IMR-90 (cell line): ENCODE data around the gene ARV1. TPM values are rescaled to one million over a fixed set of nuclear protein-coding genes. Genes with fewer than 3 reads are reported as not detected.

ENCODE experiments used
- ATAC-seq: fragments of 200-7000 bp; cut with Tn5 transposase; 2 replicates; pipeline ENCODE4 v1.9.1; 2020; ENCODE audit warnings: low read depth, mild to moderate bottlenecking, moderate library complexity
- BruUV-seq: library from RNA; stranded (reverse); fragments of 400-500 nt; replicated peaks from 2 replicates; lab custom pipeline; 2021; lab: Mats Ljungman, UMichigan
- CTCF ChIA-PET: fragments of 300-600 bp; formaldehyde crosslinking; extraction: SDS; loops from one replicate; lab custom pipeline; 2021; ENCODE audit warnings: antibody characterized with exemption; lab: Yijun Ruan, JAX
- POLR2A ChIA-PET: fragments of 300-600 bp; sonication (Branson Sonifier 250); formaldehyde crosslinking; loops from one replicate; lab custom pipeline; 2022; ENCODE audit warnings: antibody characterized with exemption; ENCODE audit not compliant: unreplicated experiment; lab: Charles Lee
- DNase-seq: peaks from one replicate; pipeline ENCODE4 v3.0.0; 2013
- H2AFZ ChIP-seq: replicated peaks from 2 replicates; pipeline ENCODE3; 2013; ENCODE audit warnings: low read length, mild to moderate bottlenecking; ENCODE audit not compliant: poor library complexity
- H2AK5ac ChIP-seq: 2 replicates; pipeline ENCODE4 v1.6.1; 2013; ENCODE audit warnings: low read depth, low read length, inconsistent platforms
- H2AK9ac ChIP-seq: replicated peaks from 2 replicates; pipeline ENCODE3; 2013; ENCODE audit warnings: mild to moderate bottlenecking, low read depth, low read length, moderate library complexity; ENCODE audit not compliant: poor library complexity
- H2BK120ac ChIP-seq: 2 replicates; pipeline ENCODE4 v1.6.1; 2013; ENCODE audit warnings: low read depth, low read length, inconsistent platforms
- H2BK15ac ChIP-seq: 3 replicates; pipeline ENCODE4 v1.6.1; 2013; ENCODE audit warnings: low read depth, low read length, inconsistent platforms
- H2BK20ac ChIP-seq: 2 replicates; pipeline ENCODE4 v1.6.1; 2013; ENCODE audit warnings: low read depth, mild to moderate bottlenecking, inconsistent platforms, low read length, moderate library complexity
- H2BK5ac ChIP-seq: 2 replicates; pipeline ENCODE4 v1.6.1; 2013; ENCODE audit warnings: mild to moderate bottlenecking, low read depth, low read length, inconsistent platforms; ENCODE audit not compliant: poor library complexity, severe bottlenecking
- H3K14ac ChIP-seq: replicated peaks from 2 replicates; pipeline ENCODE4 v1.6.1; 2013; ENCODE audit warnings: low read depth, low read length, inconsistent platforms
- H3K18ac ChIP-seq: 2 replicates; pipeline ENCODE4 v1.6.1; 2013; ENCODE audit warnings: low read depth, low read length, control low read depth
- H3K23ac ChIP-seq: 2 replicates; pipeline ENCODE4 v1.6.1; 2013; ENCODE audit warnings: low read depth, low read length, inconsistent platforms
- H3K27ac ChIP-seq: 2 replicates; pipeline ENCODE4 v1.5.1; 2013; ENCODE audit warnings: mild to moderate bottlenecking, control low read depth, low read length; ENCODE audit not compliant: insufficient read depth
- H3K27me3 ChIP-seq: 2 replicates; pipeline ENCODE4 v1.6.1; 2013; ENCODE audit warnings: low read length; ENCODE audit not compliant: control insufficient read depth, insufficient read depth
- H3K36me3 ChIP-seq: 2 replicates; pipeline ENCODE4 v1.6.1; 2013; ENCODE audit warnings: low read length, mixed read lengths; ENCODE audit not compliant: control insufficient read depth, insufficient read depth
- H3K4ac ChIP-seq: 2 replicates; pipeline ENCODE4 v1.6.1; 2013; ENCODE audit warnings: low read depth, low read length, inconsistent platforms
- H3K4me1 ChIP-seq: 2 replicates; pipeline ENCODE4 v1.6.1; 2013; ENCODE audit warnings: low read length, mixed read lengths; ENCODE audit not compliant: control insufficient read depth, insufficient read depth
- H3K4me2 ChIP-seq: 2 replicates; pipeline ENCODE4 v1.6.1; 2013; ENCODE audit warnings: low read depth, mild to moderate bottlenecking, control low read depth, low read length, moderate library complexity
- H3K4me3 ChIP-seq: 2 replicates; pipeline ENCODE4 v1.5.1; 2013; ENCODE audit warnings: low read depth, mild to moderate bottlenecking, control low read depth, low read length, moderate library complexity; ENCODE audit not compliant: insufficient read depth
- H3K56ac ChIP-seq: 2 replicates; pipeline ENCODE4 v1.6.1; 2013; ENCODE audit warnings: low read length, inconsistent platforms; ENCODE audit not compliant: insufficient read depth; ENCODE audit errors: extremely low read depth
- H3K79me1 ChIP-seq, 2 experiments: 2 replicates each; pipeline ENCODE4 v1.6.1; 2013; ENCODE audit warnings: low read length in 2 of 2, inconsistent platforms in 1 of 2, low read depth in 1 of 2
- H3K9ac ChIP-seq: 2 replicates; pipeline ENCODE4 v1.6.1; 2013; ENCODE audit warnings: low read depth, low read length, control low read depth
- H3K9me1 ChIP-seq: 2 replicates; pipeline ENCODE4 v1.6.1; 2013; ENCODE audit warnings: low read length, inconsistent platforms; ENCODE audit not compliant: insufficient read depth
- H3K9me3 ChIP-seq: 2 replicates; pipeline ENCODE4 v1.6.1; 2013; ENCODE audit warnings: low read length; ENCODE audit not compliant: control insufficient read depth, insufficient read depth
- H4K20me1 ChIP-seq: 2 replicates; pipeline ENCODE4 v1.6.1; 2013; ENCODE audit warnings: low read length, inconsistent platforms; ENCODE audit not compliant: insufficient read depth
- H4K5ac ChIP-seq: 2 replicates; pipeline ENCODE4 v1.6.1; 2013; ENCODE audit warnings: mild to moderate bottlenecking, low read depth, low read length, control low read depth
- H4K8ac ChIP-seq, 2 experiments: 2 replicates each; pipeline ENCODE4 v1.6.1; 2013; ENCODE audit warnings: low read depth in 2 of 2, low read length in 2 of 2, control low read depth in 1 of 2, inconsistent platforms in 1 of 2
- H4K91ac ChIP-seq: 2 replicates; pipeline ENCODE4 v1.6.1; 2013; ENCODE audit warnings: low read depth, low read length, inconsistent platforms; ENCODE audit not compliant: insufficient read depth
- ELK1 ChIP-seq: fragments of 150-350 bp; IDR thresholded peaks from 2 replicates; pipeline ENCODE4 v1.6.1; 2016; ENCODE audit warnings: low read depth, mild to moderate bottlenecking, low read length, moderate library complexity, borderline replicate concordance
- MAFK ChIP-seq: IDR thresholded peaks from 2 replicates; pipeline ENCODE4 v1.6.1; 2012; ENCODE audit warnings: low read depth, low read length, improper control_type of control experiment
- MAZ ChIP-seq: IDR thresholded peaks from 2 replicates; pipeline ENCODE4 v1.6.1; 2012; ENCODE audit warnings: low read depth, mild to moderate bottlenecking, low read length, improper control_type of control experiment, moderate library complexity, borderline replicate concordance
- NFE2L2 ChIP-seq: fragments of 150-350 bp; IDR thresholded peaks from 2 replicates; pipeline ENCODE4 v1.6.1; 2016; ENCODE audit warnings: low read depth, mild to moderate bottlenecking, low read length
- RAD21 ChIP-seq: IDR thresholded peaks from 2 replicates; pipeline ENCODE4 v1.6.1; 2012; ENCODE audit warnings: low read length, improper control_type of control experiment
- RCOR1 ChIP-seq: IDR thresholded peaks from 2 replicates; pipeline ENCODE4 v1.6.1; 2012; ENCODE audit warnings: mild to moderate bottlenecking, low read length, improper control_type of control experiment; ENCODE audit not compliant: insufficient replicate concordance
- WGBS, 2 experiments: methylation state at CpG; one replicate each; pipeline versions ENCODE4 v1.1.5 to v1.1.7; 2013; ENCODE audit warnings: missing lambda C conversion rate in 2 of 2; ENCODE audit not compliant: insufficient read length in 1 of 2; ENCODE audit errors: extremely low coverage in 2 of 2; 5-methylcytosine and 5-hydroxymethylcytosine counted together
- dilution Hi-C: fragments of 300-500 bp; cut with HindIII; formaldehyde crosslinking; loops from one replicate; pipeline ENCODE4 v1.14.3; 2018; ENCODE audit warnings: low sequenced_read_pairs; ENCODE audit not compliant: unreplicated experiment
- in situ Hi-C: fragments of 300-500 bp; cut with MboI; formaldehyde crosslinking; loops from 3 replicates; pipeline ENCODE4 v1.14.3; 2019; ENCODE audit warnings: low sequenced_read_pairs, inconsistent platforms, mixed read lengths
- intact Hi-C: fragments of 100-400 bp; cut with micrococcal nuclease; formaldehyde crosslinking; loops from 2 replicates; pipeline ENCODE4 v1.10.0; 2022
- polyA plus RNA-seq, 3 experiments: library from polyadenylated mRNA; depleted of rRNA; stranded (reverse); fragments of >200 nt; gene quantifications; 2 replicates each; pipeline ENCODE4 v1.2.3, GENCODE V29; 2012; ENCODE audit warnings: low replicate concordance in 1 of 3
- total RNA-seq: library from RNA; depleted of rRNA; stranded (reverse); fragments of >200 nt; gene quantifications from 2 replicates; pipeline ENCODE4 v1.2.3, GENCODE V29; 2012

Gene ARV1
- total and polyA plus RNA-seq, 2 of the 4 experiments (the other 2 are of a cell fraction), result 19.0 to 22.9 TPM

DNA sequence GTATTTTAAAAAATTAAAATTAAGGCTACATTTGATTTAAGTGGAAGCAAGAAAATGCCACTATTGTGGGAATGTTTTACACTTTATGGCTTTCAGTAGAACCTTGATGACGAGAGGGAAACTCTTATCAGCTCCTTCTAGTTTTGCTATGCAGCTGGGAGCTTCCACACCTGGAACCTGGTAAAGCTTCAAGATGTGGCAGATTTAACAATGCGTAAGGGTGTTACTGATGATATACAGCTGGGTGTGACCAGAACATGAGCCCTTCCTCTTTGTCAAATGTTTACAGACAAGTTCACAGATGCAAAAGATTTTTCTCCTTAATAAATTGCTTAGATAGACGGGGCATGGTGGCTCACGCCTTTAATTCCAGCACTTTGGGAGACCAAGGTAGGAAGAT, 20.5 kb upstream of the ARV1 start:
- no peak overlapping the region for H3K9ac ChIP-seq
- H3K4me3 ChIP-seq, result no peak overlapping the region
- no peak overlapping the region for H2BK20ac ChIP-seq
- no peaks in the 10 kb centered on the region for H3K9me1 ChIP-seq
- H2AFZ ChIP-seq, result no peak overlapping the region
- BruUV-seq, result no TSS peak
- dilution Hi-C loops, result no loop called here
- H3K4ac ChIP-seq, result no peak overlapping the region
- no peak overlapping the region for H3K27ac ChIP-seq
- no peaks in the 10 kb centered on the region for H3K27me3 ChIP-seq
- no peak overlapping the region for H3K23ac ChIP-seq
- TF ChIP-seq RCOR1 (no peak), ELK1 (no peak), MAZ (no peak), NFE2L2 (no peak), MAFK (no peak), RAD21 (no peak)
- intact Hi-C loops, result no loop called here
- H3K9me3 ChIP-seq, result no peaks in the 10 kb centered on the region
- ChIA-PET POLR2A (no interaction called here), CTCF (interaction anchor here (1.2 kb wide), 1 partner anchor 9 kb away, joined by 6 read pairs; no protein-coding TSS in a partner anchor)
- no peak overlapping the region for H2BK120ac ChIP-seq
- H2AK9ac ChIP-seq, result no peak overlapping the region
- H2BK15ac ChIP-seq, result no peak overlapping the region
- no peak overlapping the region for H4K5ac ChIP-seq
- in situ Hi-C loops, result no loop called here
- no peak overlapping the region for H3K56ac ChIP-seq
- DNase-seq, result no peak
- no peaks in the 10 kb centered on the region for H3K36me3 ChIP-seq
- no peaks in the 10 kb centered on the region for H4K20me1 ChIP-seq
- no peak overlapping the region for H2BK5ac ChIP-seq
- H3K18ac ChIP-seq, result no peak overlapping the region
- H2AK5ac ChIP-seq, result no peak overlapping the region
- no peaks in the 10 kb centered on the region for H3K4me1 ChIP-seq
- no peak for ATAC-seq
- H4K8ac ChIP-seq, result no peak overlapping the region
- H3K14ac ChIP-seq, result no peak overlapping the region
- no peak overlapping the region for H4K91ac ChIP-seq
- H3K79me1 ChIP-seq, result 0 out of 4 replicates have a peak, but pooled peaks cover 0 to 3% of the 10 kb centered on the region in 2 experiments
- H3K4me2 ChIP-seq, result no peak overlapping the region
- no CpG with 5 or more reads among the region's 4 CpGs for WGBS, 2 experiments
